ENCODE data around the gene FCN3.
"Not testable (repeated sequence)": the region's sequence is repeated elsewhere in the genome, so short reads cannot be mapped to it uniquely, and the experiment has no call there.

FCN3 gene

DNA sequence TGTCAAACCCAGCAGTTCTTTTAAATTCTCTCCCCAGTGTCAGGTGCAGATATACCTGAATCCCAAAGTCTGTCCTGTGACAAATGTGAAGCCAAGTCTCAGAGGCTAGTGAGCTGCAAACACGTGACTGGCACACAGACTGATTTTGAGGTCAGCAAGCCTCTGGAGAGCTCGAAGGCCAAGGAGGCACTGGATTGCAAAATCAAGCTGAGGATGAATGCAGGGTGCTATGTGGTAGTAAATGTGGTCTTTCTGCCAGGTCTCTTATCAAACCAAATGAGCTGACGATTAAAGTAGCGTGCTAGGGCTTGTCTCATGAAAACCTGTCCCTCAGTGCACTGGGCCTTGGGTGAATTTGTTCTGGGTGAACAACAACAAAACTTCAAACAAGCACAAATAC, 38.4 kb upstream of the FCN3 start:
- no peak for DNase-seq (ENCODE audit: low spot score)
- H3K27ac ChIP-seq = peak overlapping the region; percentile 8; the same call in 1 of the 2 replicates
- TF ChIP-seq CTCF (conservative IDR thresholded peaks at IDR 0.05; ENCODE audit: low read depth) = no peak
- ChIA-PET POLR2A (ENCODE audit: low non-redundant PET) (no interaction called here), CTCF (interaction anchor here (0.6 to 0.7 kb wide), 2 partner anchors 208 to 284 kb away, joined by 3 read pairs; no protein-coding TSS in a partner anchor)

DNA sequence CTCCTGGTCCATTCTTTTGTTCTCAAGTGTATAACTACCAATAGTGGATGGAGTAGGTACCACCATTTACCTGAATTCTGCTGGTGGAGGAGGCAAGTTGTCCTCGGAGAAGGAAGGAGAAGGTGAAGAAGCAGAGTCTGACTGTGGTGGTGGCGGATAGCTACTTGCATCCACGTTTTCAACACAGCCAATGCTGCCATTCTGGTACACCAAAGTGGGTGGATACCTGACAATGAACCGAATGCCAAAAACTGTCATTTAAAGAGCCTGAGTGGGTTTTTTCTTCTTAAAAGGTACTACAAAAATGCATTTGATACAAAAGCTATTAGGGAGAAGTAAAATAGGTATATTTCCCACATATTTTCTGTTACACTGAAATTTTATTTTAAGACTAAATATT, 37.9 kb upstream of the FCN3 start:
- no peak for TF ChIP-seq CTCF (conservative IDR thresholded peaks at IDR 0.05; ENCODE audit: low read depth)
- ChIA-PET POLR2A (ENCODE audit: low non-redundant PET) (no interaction called here), CTCF (no interaction called here)
- no peak overlapping the region for H3K27ac ChIP-seq
- DNase-seq (ENCODE audit: low spot score) = no peak

DNA sequence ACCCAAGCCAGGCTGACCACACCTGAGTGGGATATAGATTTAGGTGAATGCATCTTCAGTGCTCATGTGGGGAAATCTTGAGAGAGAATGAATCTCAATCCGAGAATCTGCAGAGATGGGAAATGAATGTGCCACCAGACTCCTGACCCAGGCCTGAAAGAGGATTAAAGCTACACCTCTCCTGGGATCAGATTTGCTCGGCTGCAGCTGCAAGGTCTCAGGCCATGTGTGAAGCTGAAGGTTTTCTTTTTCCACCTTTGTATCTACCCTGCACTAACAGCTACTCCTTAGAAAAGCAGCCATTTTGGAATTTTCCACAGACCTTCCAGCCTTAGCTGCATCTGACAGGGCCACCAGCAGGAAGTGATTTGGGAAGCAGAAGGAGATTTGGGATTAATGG, 36.1 kb upstream of the FCN3 start:
- H3K27ac ChIP-seq = no peak overlapping the region
- TF ChIP-seq CTCF (conservative IDR thresholded peaks at IDR 0.05; ENCODE audit: low read depth) = no peak
- ChIA-PET POLR2A (ENCODE audit: low non-redundant PET) (no interaction called here), CTCF (no interaction called here)
- no peak for DNase-seq (ENCODE audit: low spot score)

DNA sequence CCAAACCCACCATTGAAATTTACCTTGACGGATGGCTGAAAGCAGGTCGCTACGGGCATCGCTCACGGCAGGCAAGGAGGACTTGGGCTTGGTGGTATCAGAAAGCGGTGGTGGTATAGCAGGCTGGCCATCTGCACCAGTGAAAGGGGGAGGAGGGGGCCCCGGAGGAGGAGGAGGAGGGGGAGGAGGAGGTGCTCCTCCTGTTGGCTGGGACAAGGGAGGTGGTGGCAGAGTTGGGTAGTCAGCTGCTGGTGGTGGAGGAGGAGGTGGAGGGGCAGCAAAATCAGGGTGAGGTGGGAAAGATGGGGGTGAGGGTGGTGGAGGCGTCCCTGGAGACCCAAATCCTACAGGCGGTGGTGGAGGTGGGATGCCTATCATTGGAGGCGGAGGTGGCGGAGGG, 35.0 kb upstream of the FCN3 start:
- POLR2A ChIA-PET (ENCODE audit: low non-redundant PET) = no interaction called here
- TF ChIP-seq CTCF (conservative IDR thresholded peaks at IDR 0.05; ENCODE audit: low read depth) = no peak
- DNase-seq (ENCODE audit: low spot score) = no peak
- CTCF ChIA-PET = interaction anchor here (1.5 kb wide), 1 partner anchor 14 kb away, joined by 6 read pairs; no protein-coding TSS in a partner anchor
- no peak overlapping the region for H3K27ac ChIP-seq

- H3K27ac ChIP-seq = no peak overlapping the region
- no peak for TF ChIP-seq CTCF (conservative IDR thresholded peaks at IDR 0.05; ENCODE audit: low read depth)
- ChIA-PET CTCF (no interaction called here), POLR2A (ENCODE audit: low non-redundant PET) (no interaction called here)
- no peak for DNase-seq (ENCODE audit: low spot score)
Measured at GRCh38 chr1:27408151-27408550, 33.5 kb upstream of the FCN3 start.

GRCh38 chr1:27406791-27407190, 32.2 kb upstream of the FCN3 start:
- POLR2A ChIA-PET (ENCODE audit: low non-redundant PET); CTCF ChIA-PET; DNase-seq (ENCODE audit: low spot score): not testable (repeated sequence)
- H3K27ac ChIP-seq = peak overlapping the region; percentile 45

- no peak for TF ChIP-seq CTCF (conservative IDR thresholded peaks at IDR 0.05; ENCODE audit: low read depth)
- ChIA-PET CTCF (no interaction called here), POLR2A (ENCODE audit: low non-redundant PET) (no interaction called here)
- H3K27ac ChIP-seq = peak overlapping the region; percentile 45
- no peak for DNase-seq (ENCODE audit: low spot score)
Measured at GRCh38 chr1:27406362-27406680, 31.7 kb upstream of the FCN3 start.

DNA sequence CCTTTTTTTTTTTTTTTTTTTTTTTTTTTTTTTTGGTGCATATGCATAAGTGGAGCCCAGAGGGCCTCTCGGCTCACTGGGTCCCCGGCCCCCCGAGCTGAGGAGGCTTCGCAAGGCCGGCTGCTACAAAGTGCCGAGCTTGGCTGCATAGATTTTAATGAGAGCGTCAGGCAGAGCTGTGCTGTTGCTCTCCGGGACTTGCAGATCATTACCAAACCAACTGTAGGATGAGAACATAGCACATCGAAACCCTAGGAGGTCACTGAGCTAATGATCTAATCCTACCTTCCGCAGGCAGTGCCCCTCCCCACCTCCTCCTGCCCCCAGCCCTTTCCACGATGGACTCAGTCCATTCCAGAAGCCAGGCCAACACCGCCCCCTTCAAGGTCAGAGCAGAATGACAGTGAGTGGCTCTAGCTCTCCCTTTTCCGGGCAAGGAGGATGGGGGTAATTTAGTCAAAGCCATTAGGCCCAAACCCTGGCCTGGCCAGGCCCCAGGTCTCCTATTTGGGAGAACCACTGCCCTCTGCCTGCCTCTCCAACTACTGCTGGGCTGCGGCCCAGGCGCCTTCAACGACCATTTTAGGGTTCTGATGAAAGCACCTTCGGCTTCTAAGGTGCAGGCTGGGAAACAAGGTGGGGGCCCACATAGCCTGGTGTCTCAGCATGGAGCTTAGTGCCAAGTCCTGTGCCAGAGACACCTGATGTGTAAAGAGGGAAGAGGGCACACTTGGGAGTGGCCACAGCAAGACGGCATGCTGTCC, 31.2 kb upstream of the FCN3 start:
- DNase-seq (ENCODE audit: low spot score); POLR2A ChIA-PET (ENCODE audit: low non-redundant PET): not testable (repeated sequence)
- peak overlapping the region; percentile 45 for H3K27ac ChIP-seq
- CTCF ChIA-PET = interaction anchor here (1.0 kb wide), 1 partner anchor 10 kb away, joined by 3 read pairs; no protein-coding TSS in a partner anchor

Data from RWPE1 (cell line).